Right lobe of liver (tissue), 6 donors: ENCODE data around the gene NDUFS7. TPM values are rescaled to one million over a fixed set of nuclear protein-coding genes. Genes with fewer than 3 reads are reported as not detected.
A peak's percentile ranks its signal among the peaks of the same experiment; 100 is the strongest.
"Not testable (repeated sequence)": the region's sequence is repeated elsewhere in the genome, so short reads cannot be mapped to it uniquely, and the experiment has no call there.

Experiments
- ATAC-seq, 4 donors: fragments of 200-7000 bp; cut with Tn5 transposase; one replicate each; pipeline ENCODE4 v1.9.1; 2020; ENCODE audit warnings: mild to moderate bottlenecking in 4 of 4, moderate library complexity in 4 of 4
- DNase-seq, 3 donors: peaks; one replicate each; pipeline ENCODE4 v3.0.0-alpha.2; 2020
- H3K27ac ChIP-seq, 3 donors: fragments of 200-600 bp; one replicate each; pipeline ENCODE4 v1.8.0; 2022
- H3K27me3 ChIP-seq, 2 donors: fragments of 200-600 bp; one replicate each; pipeline ENCODE4 v1.8.0; 2022
- H3K36me3 ChIP-seq, 4 donors: fragments of 200-600 bp; sonication (generic) in 1 of 4; one replicate each; pipeline versions ENCODE4 v1.5.1 to v1.8.0; 2017 to 2022; ENCODE audit warnings: control low read depth in 1 of 4
- H3K4me1 ChIP-seq, 4 donors: fragments of 200-600 bp; sonication (generic) in 1 of 4; one replicate each; pipeline versions ENCODE4 v1.5.1 to v1.8.0; 2017 to 2022; ENCODE audit warnings: control low read depth in 1 of 4
- H3K4me3 ChIP-seq, 3 donors: fragments of 200-600 bp; one replicate each; pipeline ENCODE4 v1.8.0; 2022
- H3K9me3 ChIP-seq, 4 donors: fragments of 200-600 bp; sonication (generic) in 1 of 4; one replicate each; pipeline versions ENCODE4 v1.5.1 to v1.8.0; 2017 to 2022; ENCODE audit warnings: control low read depth in 1 of 4
- POLR2A ChIP-seq: fragments of 450-650 bp; IDR thresholded peaks from one replicate; pipeline ENCODE4 v1.6.1; 2017; ENCODE audit warnings: antibody characterized with exemption, mild to moderate bottlenecking
- WGBS: methylation state at CpG from one replicate; pipeline ENCODE4 v1.1.6; 2018; ENCODE audit warnings: low coverage, low lambda C conversion rate; ENCODE audit not compliant: insufficient coverage; ENCODE audit errors: missing lambda C conversion rate; 5-methylcytosine and 5-hydroxymethylcytosine counted together
- intact Hi-C, 2 donors: fragments of 100-400 bp; cut with DNase I; formaldehyde crosslinking; loops; one replicate each; pipeline versions ENCODE4 v1.11.2 to v1.14.1; 2022
- total RNA-seq, 6 experiments: library from RNA; depleted of rRNA in 2 of 6; stranded (reverse); fragments of >200 nt in 2 of 6; fragmentation: NEBNext Ultra II Directional in 3 of 6; extraction: Animal tissue kit (Norgen Biotek cat#: 25700) in 3 of 6; gene quantifications; one replicate each; pipeline versions ENCODE4 v1.1.0 to v1.2.4, GENCODE V29; 2016 to 2023
- TF ChIP-seq, protein P1 (sequence below), 4 donors: fragments of 200-600 bp in 3 of 4; fragments of 450-650 bp in 1 of 4; IDR thresholded peaks; one replicate each; pipeline versions ENCODE4 v1.5.1 to v1.8.0; 2016 to 2022; ENCODE audit warnings: antibody characterized with exemption in 4 of 4, mild to moderate bottlenecking in 2 of 4
- donor health status: DM: no; HTN: yes; CAD: no.
- donor health status: DM: no; HTN: no; CAD: no.
- donor health status: DM: no; HTN: no; CAD: no.
- donor health status: DM: no; HTN: yes; CAD: no.
- donor health status: DM: no; HTN: yes; CAD: no.

NDUFS7 gene
- total RNA-seq, 6 experiments from 2014 or later: 70.1 to 210 (median 85.0) TPM

DNA sequence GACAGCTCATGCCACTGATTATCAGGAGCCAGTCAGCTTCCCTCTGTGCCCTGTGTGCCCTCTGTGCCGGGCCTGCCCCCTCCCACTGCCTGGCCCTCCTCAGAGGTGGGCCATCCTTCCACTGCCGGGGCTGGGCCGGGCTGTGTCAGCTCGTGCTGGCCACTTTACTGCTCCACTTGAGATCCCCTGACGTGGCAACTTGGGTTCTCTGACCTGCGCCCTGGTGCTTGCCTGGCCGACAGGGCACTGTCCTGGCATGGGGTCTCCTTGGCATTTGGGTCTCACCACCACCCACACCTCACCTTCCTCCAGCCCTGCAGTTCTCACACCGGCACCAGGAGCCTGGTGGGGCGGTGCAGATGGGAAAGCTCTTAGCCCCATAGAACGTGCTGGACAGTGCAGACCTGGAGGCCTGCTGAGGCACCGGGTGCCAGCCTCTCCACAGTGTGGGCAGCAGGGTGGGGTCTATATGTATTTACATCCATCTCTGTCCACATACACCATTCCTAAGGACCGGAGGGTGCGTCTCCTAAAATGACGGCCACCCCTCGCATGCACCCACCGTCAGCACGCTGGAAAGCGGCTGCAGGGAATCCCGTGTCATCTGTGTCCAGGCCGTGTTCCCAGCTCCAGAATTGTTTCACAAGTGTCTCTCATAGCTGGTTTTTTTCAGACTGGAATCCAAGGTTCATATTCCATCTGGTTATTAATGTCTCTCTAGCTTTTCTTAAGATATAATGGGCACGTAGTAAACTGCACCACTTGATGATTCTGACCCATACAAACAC, 35.4 kb downstream of the NDUFS7 start:
- H3K4me1 ChIP-seq: peaks cover 0 to 53% (median 20%) of the 10 kb centered on the region in 4 donors
- WGBS: 83% methylated on average over 4 of the region's 21 CpGs
- H3K27me3 ChIP-seq: no peaks in the 10 kb centered on the region
- H3K36me3 ChIP-seq: peaks cover 0 to 38% (median 20%) of the 10 kb centered on the region in 4 donors
- no peaks in the 10 kb centered on the region for H3K9me3 ChIP-seq
- no peak overlapping the region for H3K4me3 ChIP-seq
- no peak overlapping the region for H3K27ac ChIP-seq
- DNase-seq (no peak), ATAC-seq (no peak)
- intact Hi-C loops: no loop called here
- TF ChIP-seq, protein P1, sequence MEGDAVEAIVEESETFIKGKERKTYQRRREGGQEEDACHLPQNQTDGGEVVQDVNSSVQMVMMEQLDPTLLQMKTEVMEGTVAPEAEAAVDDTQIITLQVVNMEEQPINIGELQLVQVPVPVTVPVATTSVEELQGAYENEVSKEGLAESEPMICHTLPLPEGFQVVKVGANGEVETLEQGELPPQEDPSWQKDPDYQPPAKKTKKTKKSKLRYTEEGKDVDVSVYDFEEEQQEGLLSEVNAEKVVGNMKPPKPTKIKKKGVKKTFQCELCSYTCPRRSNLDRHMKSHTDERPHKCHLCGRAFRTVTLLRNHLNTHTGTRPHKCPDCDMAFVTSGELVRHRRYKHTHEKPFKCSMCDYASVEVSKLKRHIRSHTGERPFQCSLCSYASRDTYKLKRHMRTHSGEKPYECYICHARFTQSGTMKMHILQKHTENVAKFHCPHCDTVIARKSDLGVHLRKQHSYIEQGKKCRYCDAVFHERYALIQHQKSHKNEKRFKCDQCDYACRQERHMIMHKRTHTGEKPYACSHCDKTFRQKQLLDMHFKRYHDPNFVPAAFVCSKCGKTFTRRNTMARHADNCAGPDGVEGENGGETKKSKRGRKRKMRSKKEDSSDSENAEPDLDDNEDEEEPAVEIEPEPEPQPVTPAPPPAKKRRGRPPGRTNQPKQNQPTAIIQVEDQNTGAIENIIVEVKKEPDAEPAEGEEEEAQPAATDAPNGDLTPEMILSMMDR (IDR thresholded peaks at IDR 0.05): no peak
- TF ChIP-seq POLR2A: no peak

DNA sequence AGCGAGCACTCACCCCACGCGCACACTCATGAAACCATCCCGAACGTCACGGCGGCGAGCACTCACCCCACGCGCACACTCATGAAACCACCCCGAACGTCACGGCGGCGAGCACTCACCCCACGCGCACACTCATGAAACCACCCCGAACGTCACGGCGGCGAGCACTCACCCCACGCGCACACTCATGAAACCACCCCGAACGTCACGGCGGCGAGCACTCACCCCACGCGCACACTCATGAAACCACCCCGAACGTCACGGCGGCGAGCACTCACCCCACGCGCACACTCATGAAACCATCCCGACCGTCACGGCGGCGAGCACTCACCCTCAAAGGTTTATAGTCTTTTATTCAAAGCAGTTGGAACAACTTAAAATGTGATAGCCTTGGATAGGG, 36.4 kb downstream of the NDUFS7 start:
- DNase-seq, H3K9me3 ChIP-seq, H3K4me3 ChIP-seq, intact Hi-C loops, ATAC-seq, H3K27me3 ChIP-seq, H3K27ac ChIP-seq: not testable (repeated sequence)
- 96% methylated on average over 17 of the region's 43 CpGs for WGBS
- Histone ChIP-seq H3K4me1 (peaks cover 0 to 55% (median 25%) of the 10 kb centered on the region in 4 donors), H3K36me3 (peaks cover 0 to 38% (median 22%) of the 10 kb centered on the region in 4 donors)

DNA sequence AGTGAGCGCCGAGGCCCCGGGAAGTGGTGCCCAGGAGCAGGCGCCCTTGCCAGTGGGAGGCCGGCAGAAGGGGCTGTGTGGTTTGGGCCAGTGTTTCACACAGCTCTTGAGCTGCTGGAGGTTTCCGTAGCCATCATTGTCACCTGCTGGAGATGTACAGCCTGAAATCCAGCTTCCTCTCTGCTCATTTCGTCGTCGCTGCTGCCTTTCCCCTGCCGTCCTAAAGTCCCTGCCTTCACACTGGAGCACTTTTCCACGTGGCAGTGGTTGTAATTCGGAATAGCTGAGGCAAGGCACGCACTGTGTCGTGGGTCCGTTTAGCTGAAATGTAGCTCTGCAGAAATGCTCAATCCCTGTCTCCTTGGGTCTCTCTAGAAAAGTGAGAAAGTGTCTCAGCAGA, 36.9 kb downstream of the NDUFS7 start:
- intact Hi-C loops: no loop called here
- 87% methylated on average over 4 of the region's 15 CpGs for WGBS
- Histone ChIP-seq H3K27me3 (no peaks in the 10 kb centered on the region), H3K36me3 (peaks cover 0 to 38% (median 22%) of the 10 kb centered on the region in 4 donors), H3K4me3 (no peak overlapping the region), H3K4me1 (peaks cover 0 to 54% (median 26%) of the 10 kb centered on the region in 4 donors), H3K27ac (no peak overlapping the region), H3K9me3 (no peaks in the 10 kb centered on the region)
- DNase-seq (no peak), ATAC-seq (no peak)
- TF ChIP-seq, protein P1 (IDR thresholded peaks at IDR 0.05): no peak
- no peak for TF ChIP-seq POLR2A

DNA sequence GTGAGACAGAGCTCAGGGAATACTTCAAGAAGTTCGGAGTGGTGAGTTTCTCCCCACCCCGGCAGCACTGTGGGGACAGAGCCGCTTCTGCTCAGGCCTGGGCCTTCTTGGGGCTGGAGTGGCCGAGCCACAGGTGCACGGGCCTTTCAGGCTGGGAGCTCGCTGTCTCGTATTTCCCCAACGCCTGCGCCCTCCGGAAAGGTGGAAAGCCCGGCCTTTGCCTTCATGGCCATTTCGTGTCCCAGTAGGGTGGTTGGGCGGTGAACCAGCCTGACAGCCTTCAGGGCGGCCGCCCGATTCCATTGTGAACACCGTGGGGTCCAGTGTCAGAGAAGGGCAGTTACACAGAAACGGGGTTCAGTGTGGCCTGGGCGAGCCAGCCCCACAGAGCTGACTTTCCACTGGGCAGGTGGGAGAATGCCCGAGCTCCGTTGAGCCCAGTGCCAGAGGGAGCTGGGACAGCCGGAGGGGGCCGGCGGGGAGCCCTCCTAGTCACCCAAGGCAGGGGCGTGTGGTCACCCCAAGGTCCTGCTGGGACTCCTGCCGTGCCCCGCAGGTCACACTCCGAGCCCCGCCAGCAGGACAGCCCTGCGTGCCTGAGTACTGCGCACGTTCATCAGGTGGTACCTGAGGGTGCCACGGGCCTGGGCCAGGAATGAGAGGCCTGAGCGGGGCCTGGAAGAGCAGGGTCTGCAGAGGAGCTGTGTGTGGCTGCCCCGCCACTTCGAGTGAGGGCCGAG, 37.7 kb downstream of the NDUFS7 start:
- no peak for TF ChIP-seq POLR2A
- TF ChIP-seq, protein P1 (IDR thresholded peaks at IDR 0.05): no peak
- no CpG with 5 or more reads among the region's 37 CpGs for WGBS
- H3K4me1 ChIP-seq: peaks cover 0 to 46% (median 19%) of the 10 kb centered on the region in 4 donors

DNA sequence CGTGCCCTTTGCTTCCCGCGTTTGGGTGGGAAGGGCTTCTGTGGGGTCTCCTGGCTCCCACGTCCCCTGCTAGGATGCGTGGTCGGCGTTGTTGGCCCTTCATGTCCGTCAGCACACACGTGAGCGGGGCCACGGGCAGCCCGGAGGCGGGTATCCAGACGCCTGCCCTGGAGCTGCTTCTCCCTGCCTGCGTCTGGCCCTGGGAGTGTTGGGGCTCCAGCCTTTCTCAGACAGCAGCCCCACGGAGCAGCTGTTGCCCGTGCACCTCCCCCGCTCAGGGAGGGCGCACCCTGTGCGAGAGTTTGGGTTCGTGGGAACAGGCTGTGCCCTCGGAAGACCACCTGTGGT, 38.2 kb downstream of the NDUFS7 start:
- intact Hi-C loops: no loop called here
- ATAC-seq: no peak
- no CpG with 5 or more reads among the region's 22 CpGs for WGBS
- no peak for TF ChIP-seq POLR2A
- TF ChIP-seq, protein P1 (IDR thresholded peaks at IDR 0.05): no peak
- Histone ChIP-seq H3K4me1 (peaks cover 0 to 40% (median 16%) of the 10 kb centered on the region in 4 donors), H3K4me3 (no peak overlapping the region), H3K9me3 (no peaks in the 10 kb centered on the region), H3K36me3 (peaks cover 0 to 38% (median 22%) of the 10 kb centered on the region in 4 donors), H3K27ac (peak overlapping the region in 1 of 3 donors; percentile 29), H3K27me3 (no peaks in the 10 kb centered on the region)
- no peak for DNase-seq

More for the DNA sequence above, 37.7 kb downstream of the NDUFS7 start:
- Histone ChIP-seq H3K36me3 (peaks cover 0 to 38% (median 22%) of the 10 kb centered on the region in 4 donors), H3K4me3 (no peak overlapping the region), H3K9me3 (no peaks in the 10 kb centered on the region), H3K27ac (peak overlapping the region in 1 of 3 donors; percentile 29), H3K27me3 (no peaks in the 10 kb centered on the region)
- no peak for DNase-seq
- intact Hi-C loops: no loop called here
- no peak for ATAC-seq
